Adrenal gland (tissue), 12 donors: ENCODE data around the gene FAM9A. TPM values are rescaled to one million over a fixed set of nuclear protein-coding genes. Genes with fewer than 3 reads are reported as not detected.

Source experiments
- DNase-seq, 7 donors: peaks; one replicate each; pipeline ENCODE4 v3.0.0-alpha.2; 2019 to 2020
- H3K27ac ChIP-seq, 5 donors: fragments of 200-600 bp; sonication (generic) in 4 of 5; 1 replicate in 3 of 5; 2 replicates in 2 of 5; pipeline versions ENCODE4 v1.5.1 to v1.8.0; 2016 to 2020; ENCODE audit warnings: mild to moderate bottlenecking in 1 of 5
- H3K27me3 ChIP-seq: fragments of 200-600 bp; 2 replicates; pipeline ENCODE4 v1.8.0; 2021
- H3K36me3 ChIP-seq, 2 donors: fragments of 200-600 bp; replicated peaks in 1 of 2; 1 replicate in 1 of 2; 2 replicates in 1 of 2; pipeline versions ENCODE4 v1.5.1 to v1.8.0; 2018 to 2022
- H3K4me1 ChIP-seq, 2 donors: fragments of 200-600 bp; replicated peaks in 1 of 2; 1 replicate in 1 of 2; 2 replicates in 1 of 2; pipeline versions ENCODE4 v1.5.1 to v1.8.0; 2018 to 2021
- H3K4me3 ChIP-seq, 4 donors: fragments of 200-600 bp; sonication (generic) in 3 of 4; one replicate each; pipeline ENCODE4 v1.5.1; 2016 to 2018
- H3K9me3 ChIP-seq, 3 donors: fragments of 200-600 bp; sonication (generic) in 1 of 3; replicated peaks in 1 of 3; 1 replicate in 2 of 3; 2 replicates in 1 of 3; pipeline versions ENCODE4 v1.5.1 to v1.8.0; 2016 to 2021
- CTCF ChIP-seq, 6 experiments: fragments of 450-650 bp in 4 of 6; fragments of 200-600 bp in 2 of 6; sonication (generic) in 1 of 6; IDR thresholded peaks; 1 replicate in 5 of 6; 2 replicates in 1 of 6; pipeline versions ENCODE4 v1.5.1 to v1.8.0; 2016 to 2021; ENCODE audit warnings: antibody characterized with exemption in 6 of 6, mild to moderate bottlenecking in 2 of 6, moderate library complexity in 1 of 6
- POLR2A ChIP-seq, 2 donors: fragments of 450-650 bp; IDR thresholded peaks; one replicate each; pipeline ENCODE4 v1.6.1; 2017; ENCODE audit warnings: antibody characterized with exemption in 2 of 2, mild to moderate bottlenecking in 2 of 2, moderate library complexity in 1 of 2
- WGBS, 4 donors: extraction: QIAGEN DNeasy Blood & Tissue Kit in 2 of 4; methylation state at CpG; one replicate each; pipeline versions ENCODE4 v1.1.5 to v1.1.7; 2013 to 2017; 5-methylcytosine and 5-hydroxymethylcytosine counted together
- intact Hi-C, 2 donors: fragments of 100-400 bp; cut with DNase I; formaldehyde crosslinking; loops; one replicate each; pipeline versions ENCODE4 v1.14.1 to v1.15.0; 2022 to 2023
- polyA plus RNA-seq, 3 donors: library from polyadenylated mRNA; stranded (reverse); fragments of 200-250 nt in 2 of 3; fragments of 350-450 nt in 1 of 3; fragmentation: Illumina TruSeq in 1 of 3; extraction: RNeasy Lipid Tissue Mini Kit (QIAGEN cat#74804) in 1 of 3; gene quantifications; one replicate each; pipeline ENCODE4 v1.2.3, GENCODE V29; 2013 to 2014
- total RNA-seq, 9 donors: library from RNA; depleted of rRNA in 4 of 9; stranded (reverse); fragments of >200 nt in 4 of 9; fragments of 120-200 nt in 1 of 9; fragmentation: NEBNext Ultra II Directional in 1 of 9; extraction: Animal tissue kit (Norgen Biotek cat#: 25700) in 1 of 9; gene quantifications; one replicate each; pipeline versions ENCODE4 v1.1.0 to v1.2.4, GENCODE V29; 2013 to 2023
- donor health status: healthy with polysubstance abuse.
- donor health status: Bipolar disorder and iron deficiency.
- donor health status: DM: yes; HTN: yes; CAD: no.
- donor health status: DM: no; HTN: no; CAD: no.
- donor health status: DM: no; HTN: no; CAD: no.
- donor health status: DM: yes; HTN: yes; CAD: no.

Gene FAM9A
- total and polyA plus RNA-seq, 12 donors, result not detected

GRCh38 chrX:8848911-8849310 lies 47.7 kb upstream of the FAM9A start:
- peaks cover 7% of the 10 kb centered on the region for H3K27me3 ChIP-seq
- no peak for DNase-seq
- intact Hi-C loops, result no loop called here
- H3K4me3 ChIP-seq, result no peak overlapping the region
- 15 to 56% (median 38%) methylated on average over 3 of the region's 3 CpGs for WGBS, 4 donors
- peaks cover 0 to 14% of the 10 kb centered on the region in 2 donors for H3K4me1 ChIP-seq
- no peaks in the 10 kb centered on the region for H3K36me3 ChIP-seq
- no peaks in the 10 kb centered on the region for H3K9me3 ChIP-seq
- H3K27ac ChIP-seq, result no peak overlapping the region
- no peak for TF ChIP-seq CTCF (IDR thresholded peaks at IDR 0.05)
- no peak for TF ChIP-seq POLR2A (IDR thresholded peaks at IDR 0.05)

- H3K4me1 ChIP-seq, result peaks cover 0 to 14% of the 10 kb centered on the region in 2 donors
- no peak for TF ChIP-seq CTCF (IDR thresholded peaks at IDR 0.05)
- TF ChIP-seq POLR2A (IDR thresholded peaks at IDR 0.05), result no peak
Observed at GRCh38 chrX:8848441-8848840, 47.3 kb upstream of the FAM9A start.

GRCh38 chrX:8847360-8847759 lies 46.2 kb upstream of the FAM9A start:
- H3K27me3 ChIP-seq, result peaks cover 7% of the 10 kb centered on the region
- 15 to 29% (median 23%) methylated on average over 1 of the region's 1 CpG for WGBS, 4 donors
- peaks cover 0 to 14% of the 10 kb centered on the region in 2 donors for H3K4me1 ChIP-seq
- H3K9me3 ChIP-seq, result no peaks in the 10 kb centered on the region
- TF ChIP-seq CTCF (IDR thresholded peaks at IDR 0.05) (no peak), POLR2A (IDR thresholded peaks at IDR 0.05) (no peak)
- intact Hi-C loops, result no loop called here
- H3K27ac ChIP-seq, result no peak overlapping the region
- DNase-seq, result no peak
- H3K36me3 ChIP-seq, result no peaks in the 10 kb centered on the region
- no peak overlapping the region for H3K4me3 ChIP-seq

More at GRCh38 chrX:8848441-8848840, 47.3 kb upstream of the FAM9A start:
- DNase-seq, result no peak
- no peak overlapping the region for H3K27ac ChIP-seq
- WGBS, 4 donors, result 30 to 47% (median 41%) methylated on average over 3 of the region's 3 CpGs
- intact Hi-C loops, result no loop called here
- H3K27me3 ChIP-seq, result peaks cover 7% of the 10 kb centered on the region
- no peaks in the 10 kb centered on the region for H3K9me3 ChIP-seq
- H3K36me3 ChIP-seq, result no peaks in the 10 kb centered on the region
- no peak overlapping the region for H3K4me3 ChIP-seq

GRCh38 chrX:8846266-8846665 lies 45.1 kb upstream of the FAM9A start:
- Histone ChIP-seq H3K4me1 (peaks cover 0 to 14% of the 10 kb centered on the region in 2 donors), H3K9me3 (no peaks in the 10 kb centered on the region), H3K27ac (no peak overlapping the region), H3K4me3 (no peak overlapping the region), H3K27me3 (peaks cover 7% of the 10 kb centered on the region), H3K36me3 (no peaks in the 10 kb centered on the region)
- TF ChIP-seq CTCF (IDR thresholded peaks at IDR 0.05) (no peak), POLR2A (IDR thresholded peaks at IDR 0.05) (no peak)
- WGBS, 4 donors, result 49 to 67% (median 63%) methylated on average over 5 of the region's 5 CpGs
- intact Hi-C loops, result no loop called here
- DNase-seq, result no peak
